Loucy (cell line): ENCODE data around the gene CACNA1C.

ENCODE experiments used
- H2AFZ ChIP-seq: fragments of 200-600 bp; sonication (generic); 2 replicates; pipeline ENCODE4 v1.6.0; 2016; ENCODE audit warnings: antibody characterized with exemption, mild to moderate bottlenecking, low read length, moderate library complexity
- H3F3A ChIP-seq: fragments of 200-600 bp; 2 replicates; pipeline ENCODE4 v1.6.0; 2016; ENCODE audit warnings: antibody characterized with exemption, low read depth, mild to moderate bottlenecking
- H3K27me3 ChIP-seq: fragments of 200-600 bp; sonication (generic); 2 replicates; pipeline ENCODE4 v1.6.1; 2014; ENCODE audit warnings: low read length, mild to moderate bottlenecking; ENCODE audit not compliant: insufficient read depth, poor library complexity, severe bottlenecking
- H3K36me3 ChIP-seq: fragments of 200-600 bp; sonication (generic); 2 replicates; pipeline ENCODE4 v1.6.1; 2016; ENCODE audit warnings: low read length; ENCODE audit not compliant: insufficient read depth
- H3K4me1 ChIP-seq: fragments of 200-600 bp; sonication (generic); 2 replicates; pipeline ENCODE4 v1.5.1; 2014; ENCODE audit warnings: low read length, mild to moderate bottlenecking; ENCODE audit not compliant: insufficient read depth, poor library complexity, severe bottlenecking
- H3K4me2 ChIP-seq: fragments of 200-600 bp; sonication (generic); 2 replicates; pipeline ENCODE4 v1.6.0; 2014; ENCODE audit warnings: antibody characterized with exemption, low read length, low read depth, mild to moderate bottlenecking; ENCODE audit not compliant: poor library complexity, severe bottlenecking
- H3K4me3 ChIP-seq: fragments of 200-600 bp; sonication (generic); 2 replicates; pipeline ENCODE4 v1.5.1; 2014; ENCODE audit warnings: low read length, mild to moderate bottlenecking, mixed read lengths; ENCODE audit not compliant: poor library complexity, severe bottlenecking
- H3K79me2 ChIP-seq: fragments of 200-600 bp; sonication (generic); 2 replicates; pipeline ENCODE4 v1.6.1; 2014; ENCODE audit warnings: low read length; ENCODE audit not compliant: insufficient read depth
- H3K9ac ChIP-seq: fragments of 200-600 bp; sonication (generic); 2 replicates; pipeline ENCODE4 v1.6.0; 2014; ENCODE audit warnings: mild to moderate bottlenecking, low read depth, low read length, moderate library complexity; ENCODE audit not compliant: poor library complexity, severe bottlenecking
- H3K9me2 ChIP-seq: fragments of 200-600 bp; sonication (generic); replicated peaks from 2 replicates; pipeline ENCODE4 v1.6.1; 2016; ENCODE audit warnings: low read depth, low read length, mixed read lengths
- H3K9me3 ChIP-seq: fragments of 200-600 bp; sonication (generic); 2 replicates; pipeline ENCODE4 v1.6.1; 2014; ENCODE audit warnings: mild to moderate bottlenecking, antibody characterized with exemption, low read length, low read depth; ENCODE audit not compliant: insufficient read depth
- H4K20me1 ChIP-seq: fragments of 200-600 bp; sonication (generic); 2 replicates; pipeline ENCODE4 v1.6.0; 2014; ENCODE audit warnings: antibody characterized with exemption, low read length, mild to moderate bottlenecking; ENCODE audit not compliant: insufficient read depth, poor library complexity, severe bottlenecking
- EZH2phosphoT487 ChIP-seq: fragments of 200-600 bp; IDR thresholded peaks from 2 replicates; pipeline ENCODE4 v1.6.1; 2018; ENCODE audit warnings: antibody characterized with exemption, mild to moderate bottlenecking, moderate library complexity, borderline replicate concordance
- TF ChIP-seq, protein P1 (sequence below): fragments of 200-600 bp; sonication (generic); conservative IDR thresholded peaks from 2 replicates; pipeline ENCODE4 v1.5.1; 2014; ENCODE audit warnings: mild to moderate bottlenecking, antibody characterized with exemption, low read length

Gene CACNA1C

DNA sequence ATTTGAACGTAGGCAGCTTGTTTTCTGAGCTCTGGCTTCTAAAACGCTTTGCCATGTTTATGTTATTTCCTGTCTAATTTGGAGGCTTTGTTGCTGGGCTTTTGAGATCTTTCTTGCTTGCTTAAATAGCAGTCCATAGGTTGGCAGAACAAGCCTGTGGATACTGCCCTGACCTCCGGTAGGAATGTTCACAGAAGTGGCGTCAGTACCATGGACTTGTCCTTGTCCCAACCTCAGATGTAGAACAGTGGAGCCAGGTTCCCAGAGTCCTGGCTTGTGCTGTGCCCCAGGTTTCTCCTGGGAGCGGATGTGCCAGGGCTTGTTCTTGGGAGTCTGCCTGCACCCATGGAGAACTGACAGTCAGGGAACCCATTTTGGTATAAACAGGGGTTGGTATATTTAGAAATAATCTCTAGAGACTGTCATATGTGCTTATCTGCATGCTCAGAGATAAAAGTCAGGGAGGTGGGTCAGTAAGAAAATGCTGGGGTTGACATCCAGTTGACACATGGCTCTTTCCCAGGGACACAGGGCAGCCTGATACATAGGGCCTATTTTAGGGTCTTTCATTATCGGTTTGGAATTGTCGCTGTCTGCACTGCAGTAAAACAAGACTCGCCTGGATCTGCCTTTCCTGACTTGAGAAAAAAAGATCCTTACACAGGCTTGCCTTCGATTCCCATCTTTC is 22.9 kb downstream of the CACNA1C start:
- Histone ChIP-seq H3K4me2 (no peak overlapping the region), H3K9me3 (no peaks in the 10 kb centered on the region), H3F3A (no peaks in the 10 kb centered on the region), H3K36me3 (no peaks in the 10 kb centered on the region), H3K9me2 (no peaks in the 10 kb centered on the region), H4K20me1 (no peaks in the 10 kb centered on the region), H3K79me2 (no peaks in the 10 kb centered on the region), H3K27me3 (no peaks in the 10 kb centered on the region), H3K9ac (no peak overlapping the region), H3K4me3 (no peak overlapping the region), H3K4me1 (no peaks in the 10 kb centered on the region), H2AFZ (no peak overlapping the region)
- no peak for TF ChIP-seq EZH2phosphoT487
- TF ChIP-seq, protein P1, sequence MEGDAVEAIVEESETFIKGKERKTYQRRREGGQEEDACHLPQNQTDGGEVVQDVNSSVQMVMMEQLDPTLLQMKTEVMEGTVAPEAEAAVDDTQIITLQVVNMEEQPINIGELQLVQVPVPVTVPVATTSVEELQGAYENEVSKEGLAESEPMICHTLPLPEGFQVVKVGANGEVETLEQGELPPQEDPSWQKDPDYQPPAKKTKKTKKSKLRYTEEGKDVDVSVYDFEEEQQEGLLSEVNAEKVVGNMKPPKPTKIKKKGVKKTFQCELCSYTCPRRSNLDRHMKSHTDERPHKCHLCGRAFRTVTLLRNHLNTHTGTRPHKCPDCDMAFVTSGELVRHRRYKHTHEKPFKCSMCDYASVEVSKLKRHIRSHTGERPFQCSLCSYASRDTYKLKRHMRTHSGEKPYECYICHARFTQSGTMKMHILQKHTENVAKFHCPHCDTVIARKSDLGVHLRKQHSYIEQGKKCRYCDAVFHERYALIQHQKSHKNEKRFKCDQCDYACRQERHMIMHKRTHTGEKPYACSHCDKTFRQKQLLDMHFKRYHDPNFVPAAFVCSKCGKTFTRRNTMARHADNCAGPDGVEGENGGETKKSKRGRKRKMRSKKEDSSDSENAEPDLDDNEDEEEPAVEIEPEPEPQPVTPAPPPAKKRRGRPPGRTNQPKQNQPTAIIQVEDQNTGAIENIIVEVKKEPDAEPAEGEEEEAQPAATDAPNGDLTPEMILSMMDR: no peak

DNA sequence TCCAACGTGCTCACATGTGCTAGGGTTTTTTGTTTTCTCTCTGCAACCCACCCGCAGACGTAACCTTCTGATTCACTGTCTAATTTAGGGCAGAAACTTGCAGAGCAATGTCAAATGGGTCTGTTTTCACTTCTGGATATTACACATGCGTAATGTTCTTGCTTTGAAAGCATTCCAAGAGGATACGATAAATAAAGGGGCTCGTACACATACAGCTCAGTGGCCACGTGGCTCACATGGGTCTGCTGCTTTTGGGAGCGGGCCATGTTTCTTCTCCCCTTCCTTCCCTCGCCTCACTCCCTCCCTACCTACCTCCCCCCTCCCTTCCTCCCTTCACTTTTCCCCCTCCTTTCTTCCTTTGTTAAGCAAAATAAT is 23.4 kb downstream of the CACNA1C start:
- H3K4me2 ChIP-seq: no peak overlapping the region
- H3K79me2 ChIP-seq: no peaks in the 10 kb centered on the region
- H3F3A ChIP-seq: no peaks in the 10 kb centered on the region
- no peaks in the 10 kb centered on the region for H4K20me1 ChIP-seq
- H2AFZ ChIP-seq: no peak overlapping the region
- H3K36me3 ChIP-seq: no peaks in the 10 kb centered on the region
- no peak overlapping the region for H3K9ac ChIP-seq
- no peak overlapping the region for H3K4me3 ChIP-seq
- TF ChIP-seq EZH2phosphoT487: no peak
- TF ChIP-seq, protein P1: no peak
- no peaks in the 10 kb centered on the region for H3K9me3 ChIP-seq
- H3K4me1 ChIP-seq: no peaks in the 10 kb centered on the region
- H3K27me3 ChIP-seq: no peaks in the 10 kb centered on the region
- no peaks in the 10 kb centered on the region for H3K9me2 ChIP-seq

DNA sequence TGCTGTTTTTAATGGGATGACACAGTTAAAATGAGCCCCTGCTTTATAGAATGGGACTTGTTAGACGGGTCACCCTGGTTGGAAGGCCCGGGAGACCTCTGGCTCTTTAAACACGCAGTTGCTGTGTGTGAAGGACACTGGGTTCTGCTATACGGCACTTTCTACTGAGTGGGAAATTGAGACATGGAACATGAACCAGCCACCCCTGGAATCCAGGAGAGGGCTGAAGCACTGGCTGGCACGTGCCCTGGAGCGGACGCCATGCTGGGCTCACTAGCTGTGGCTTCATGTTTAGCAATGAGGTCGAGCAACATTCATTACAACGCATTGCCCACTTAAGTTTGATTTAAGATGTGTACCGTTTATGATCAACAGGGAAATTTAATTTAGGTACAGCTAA is 23.9 kb downstream of the CACNA1C start:
- TF ChIP-seq EZH2phosphoT487: no peak
- TF ChIP-seq, protein P1: no peak
- no peaks in the 10 kb centered on the region for H3K36me3 ChIP-seq

More for the DNA sequence above, 23.9 kb downstream of the CACNA1C start:
- no peaks in the 10 kb centered on the region for H3K79me2 ChIP-seq
- no peaks in the 10 kb centered on the region for H3K4me1 ChIP-seq
- H3K4me2 ChIP-seq: no peak overlapping the region
- no peak overlapping the region for H3K9ac ChIP-seq
- no peaks in the 10 kb centered on the region for H3K27me3 ChIP-seq
- no peak overlapping the region for H3K4me3 ChIP-seq
- no peaks in the 10 kb centered on the region for H3K9me3 ChIP-seq
- no peaks in the 10 kb centered on the region for H4K20me1 ChIP-seq
- H2AFZ ChIP-seq: no peak overlapping the region
- no peaks in the 10 kb centered on the region for H3K9me2 ChIP-seq
- no peaks in the 10 kb centered on the region for H3F3A ChIP-seq
